GM23338 (cell line): ENCODE results near the gene CIITA.
A peak's percentile ranks its signal among the peaks of the same experiment; 100 is the strongest.

Experiments used
- CREB1 ChIP-seq: fragments of 250-450 bp; sonication (Bioruptor Pico); IDR thresholded peaks from 2 replicates; pipeline ENCODE4 v1.5.0; 2020; ENCODE audit warnings: low read depth, mild to moderate bottlenecking, moderate library complexity
- EZH2 ChIP-seq: fragments of 200-600 bp; sonication (generic); IDR thresholded peaks from one replicate; pipeline ENCODE4 v1.8.0; 2017; ENCODE audit warnings: antibody characterized with exemption, mild to moderate bottlenecking, low read depth; ENCODE audit not compliant: unreplicated experiment
- POLR2AphosphoS5 ChIP-seq: IDR thresholded peaks from 2 replicates; pipeline ENCODE4 v1.6.1; 2016; ENCODE audit warnings: antibody characterized with exemption, low read depth
- TF ChIP-seq, protein P1 (sequence below), 2 experiments: fragments of 200-600 bp in 1 of 2; sonication (generic) in 1 of 2; conservative IDR thresholded peaks; 2 replicates each; pipeline versions ENCODE4 v1.5.1 to v1.6.1; 2016 to 2017; ENCODE audit warnings: antibody characterized with exemption in 2 of 2, low read depth in 2 of 2, mild to moderate bottlenecking in 2 of 2, moderate library complexity in 1 of 2
- TF ChIP-seq, protein P2 (sequence below): IDR thresholded peaks from one replicate; pipeline ENCODE4 v1.6.1; 2018; ENCODE audit warnings: antibody characterized with exemption; ENCODE audit not compliant: unreplicated experiment

DNA sequence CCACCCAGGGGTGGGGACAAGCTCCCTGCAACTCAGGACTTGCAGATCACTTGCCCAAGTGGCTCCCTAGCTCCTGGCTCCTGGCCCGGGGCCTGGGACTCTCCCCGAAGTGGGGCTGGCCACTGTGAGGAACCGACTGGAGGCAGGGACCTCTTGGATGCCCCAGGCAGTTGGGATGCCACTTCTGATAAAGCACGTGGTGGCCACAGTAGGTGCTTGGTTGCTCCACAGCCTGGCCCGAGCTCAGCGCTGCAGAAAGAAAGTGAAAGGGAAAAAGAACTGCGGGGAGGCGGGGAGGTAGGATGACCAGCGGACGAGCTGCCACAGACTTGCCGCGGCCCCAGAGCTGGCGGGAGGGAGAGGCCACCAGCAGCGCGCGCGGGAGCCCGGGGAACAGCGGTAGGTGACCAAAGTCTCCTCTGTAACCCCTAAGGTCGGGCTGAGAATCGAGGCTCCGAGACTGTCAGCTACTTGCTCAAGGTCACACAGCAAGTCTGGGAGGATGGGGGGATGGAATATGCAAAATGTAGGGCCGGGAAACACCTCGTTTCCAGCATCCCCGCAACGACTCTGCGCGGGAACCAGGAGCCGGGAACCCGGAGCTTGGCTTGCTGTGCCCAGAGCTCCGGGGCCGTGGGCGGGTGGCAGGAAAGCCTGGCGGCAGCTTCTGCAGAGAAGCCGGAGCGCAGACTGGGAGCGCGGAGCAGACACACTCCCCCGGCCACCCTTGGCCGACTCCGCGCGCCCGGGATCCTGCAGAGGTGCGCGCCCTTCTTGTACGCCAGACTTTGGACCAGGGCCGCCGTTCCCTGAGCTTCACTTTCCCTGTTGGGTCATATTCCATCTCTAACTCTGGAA is 1.9 kb downstream of the CIITA start:
- TF ChIP-seq, protein P1, sequence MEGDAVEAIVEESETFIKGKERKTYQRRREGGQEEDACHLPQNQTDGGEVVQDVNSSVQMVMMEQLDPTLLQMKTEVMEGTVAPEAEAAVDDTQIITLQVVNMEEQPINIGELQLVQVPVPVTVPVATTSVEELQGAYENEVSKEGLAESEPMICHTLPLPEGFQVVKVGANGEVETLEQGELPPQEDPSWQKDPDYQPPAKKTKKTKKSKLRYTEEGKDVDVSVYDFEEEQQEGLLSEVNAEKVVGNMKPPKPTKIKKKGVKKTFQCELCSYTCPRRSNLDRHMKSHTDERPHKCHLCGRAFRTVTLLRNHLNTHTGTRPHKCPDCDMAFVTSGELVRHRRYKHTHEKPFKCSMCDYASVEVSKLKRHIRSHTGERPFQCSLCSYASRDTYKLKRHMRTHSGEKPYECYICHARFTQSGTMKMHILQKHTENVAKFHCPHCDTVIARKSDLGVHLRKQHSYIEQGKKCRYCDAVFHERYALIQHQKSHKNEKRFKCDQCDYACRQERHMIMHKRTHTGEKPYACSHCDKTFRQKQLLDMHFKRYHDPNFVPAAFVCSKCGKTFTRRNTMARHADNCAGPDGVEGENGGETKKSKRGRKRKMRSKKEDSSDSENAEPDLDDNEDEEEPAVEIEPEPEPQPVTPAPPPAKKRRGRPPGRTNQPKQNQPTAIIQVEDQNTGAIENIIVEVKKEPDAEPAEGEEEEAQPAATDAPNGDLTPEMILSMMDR (conservative IDR thresholded peaks at IDR 0.05; ENCODE audit: low read depth in 2 of 2): no peak
- TF ChIP-seq, protein P2, sequence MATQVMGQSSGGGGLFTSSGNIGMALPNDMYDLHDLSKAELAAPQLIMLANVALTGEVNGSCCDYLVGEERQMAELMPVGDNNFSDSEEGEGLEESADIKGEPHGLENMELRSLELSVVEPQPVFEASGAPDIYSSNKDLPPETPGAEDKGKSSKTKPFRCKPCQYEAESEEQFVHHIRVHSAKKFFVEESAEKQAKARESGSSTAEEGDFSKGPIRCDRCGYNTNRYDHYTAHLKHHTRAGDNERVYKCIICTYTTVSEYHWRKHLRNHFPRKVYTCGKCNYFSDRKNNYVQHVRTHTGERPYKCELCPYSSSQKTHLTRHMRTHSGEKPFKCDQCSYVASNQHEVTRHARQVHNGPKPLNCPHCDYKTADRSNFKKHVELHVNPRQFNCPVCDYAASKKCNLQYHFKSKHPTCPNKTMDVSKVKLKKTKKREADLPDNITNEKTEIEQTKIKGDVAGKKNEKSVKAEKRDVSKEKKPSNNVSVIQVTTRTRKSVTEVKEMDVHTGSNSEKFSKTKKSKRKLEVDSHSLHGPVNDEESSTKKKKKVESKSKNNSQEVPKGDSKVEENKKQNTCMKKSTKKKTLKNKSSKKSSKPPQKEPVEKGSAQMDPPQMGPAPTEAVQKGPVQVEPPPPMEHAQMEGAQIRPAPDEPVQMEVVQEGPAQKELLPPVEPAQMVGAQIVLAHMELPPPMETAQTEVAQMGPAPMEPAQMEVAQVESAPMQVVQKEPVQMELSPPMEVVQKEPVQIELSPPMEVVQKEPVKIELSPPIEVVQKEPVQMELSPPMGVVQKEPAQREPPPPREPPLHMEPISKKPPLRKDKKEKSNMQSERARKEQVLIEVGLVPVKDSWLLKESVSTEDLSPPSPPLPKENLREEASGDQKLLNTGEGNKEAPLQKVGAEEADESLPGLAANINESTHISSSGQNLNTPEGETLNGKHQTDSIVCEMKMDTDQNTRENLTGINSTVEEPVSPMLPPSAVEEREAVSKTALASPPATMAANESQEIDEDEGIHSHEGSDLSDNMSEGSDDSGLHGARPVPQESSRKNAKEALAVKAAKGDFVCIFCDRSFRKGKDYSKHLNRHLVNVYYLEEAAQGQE: no peak
- TF ChIP-seq POLR2AphosphoS5: no peak
- TF ChIP-seq CREB1 (CRISPR knock-in tag): no peak
- TF ChIP-seq EZH2: peak; percentile 45
